RWPE2 (cell line): Measurements from ENCODE around the gene TMEM121.

Experiments used
- ATAC-seq: fragments of 200-7000 bp; cut with Tn5 transposase; 3 replicates; pipeline ENCODE4 v1.9.1; 2021; ENCODE audit warnings: low read depth
- DNase-seq: peaks from one replicate; pipeline ENCODE4 v3.0.0-alpha.2; 2020; ENCODE audit warnings: low spot score
- H3K27ac ChIP-seq: fragments of 450-650 bp; 2 replicates; pipeline ENCODE4 v1.5.1; 2017; ENCODE audit warnings: mild to moderate bottlenecking; ENCODE audit not compliant: poor library complexity, severe bottlenecking
- H3K27me3 ChIP-seq: fragments of 250-450 bp; sonication (Bioruptor Pico); 2 replicates; pipeline ENCODE4 v1.5.1; 2021; ENCODE audit warnings: mild to moderate bottlenecking, moderate library complexity; ENCODE audit not compliant: insufficient read depth, poor library complexity, severe bottlenecking
- H3K36me3 ChIP-seq: fragments of 250-450 bp; sonication (Bioruptor Pico); 2 replicates; pipeline ENCODE4 v1.5.1; 2020; ENCODE audit warnings: low read depth, mild to moderate bottlenecking, moderate library complexity
- H3K4me1 ChIP-seq: fragments of 250-450 bp; sonication (Bioruptor Pico); 2 replicates; pipeline ENCODE4 v1.5.1; 2021; ENCODE audit warnings: mild to moderate bottlenecking, moderate library complexity; ENCODE audit not compliant: insufficient read depth, poor library complexity, severe bottlenecking
- H3K4me3 ChIP-seq: fragments of 250-450 bp; sonication (Bioruptor Pico); 2 replicates; pipeline ENCODE4 v1.5.1; 2021; ENCODE audit warnings: mild to moderate bottlenecking, moderate library complexity; ENCODE audit not compliant: severe bottlenecking
- H3K9me3 ChIP-seq: fragments of 250-450 bp; sonication (Bioruptor Pico); 2 replicates; pipeline ENCODE4 v1.5.1; 2021; ENCODE audit warnings: mild to moderate bottlenecking, moderate library complexity; ENCODE audit not compliant: severe bottlenecking
- CTCF ChIP-seq: fragments of 450-650 bp; IDR thresholded peaks from one replicate; pipeline ENCODE4 v1.5.1; 2017; ENCODE audit warnings: mild to moderate bottlenecking, moderate library complexity; ENCODE audit not compliant: poor library complexity, severe bottlenecking

TMEM121 gene

GRCh38 chr14:105482486-105483110 lies 43.8 kb upstream of the TMEM121 start:
- ATAC-seq: no peak
- no peak for DNase-seq
- Histone ChIP-seq H3K36me3 (no peaks in the 10 kb centered on the region; the same call in 1 of the 2 replicates), H3K4me3 (no peak overlapping the region), H3K4me1 (peaks cover 28% of the 10 kb centered on the region), H3K27me3 (no peaks in the 10 kb centered on the region), H3K9me3 (no peaks in the 10 kb centered on the region), H3K27ac (peak overlapping the region; percentile 93)
- TF ChIP-seq CTCF: no peak

- ATAC-seq (peak; percentile 46), DNase-seq (no peak)
- peaks cover 28% of the 10 kb centered on the region for H3K4me1 ChIP-seq
- TF ChIP-seq CTCF: no peak
- H3K9me3 ChIP-seq: no peaks in the 10 kb centered on the region
- no peaks in the 10 kb centered on the region; the same call in 1 of the 2 replicates for H3K36me3 ChIP-seq
- no peaks in the 10 kb centered on the region for H3K27me3 ChIP-seq
- peak overlapping the region; percentile 93 for H3K27ac ChIP-seq
- H3K4me3 ChIP-seq: no peak overlapping the region
Measured at GRCh38 chr14:105483300-105484068, 42.9 kb upstream of the TMEM121 start.

- H3K27ac ChIP-seq: no peak overlapping the region
Measured at GRCh38 chr14:105484069-105484996, 42.0 kb upstream of the TMEM121 start.

GRCh38 chr14:105484997-105485393 lies 41.4 kb upstream of the TMEM121 start:
- Histone ChIP-seq H3K4me1 (peaks cover 33% of the 10 kb centered on the region), H3K4me3 (no peak overlapping the region), H3K27me3 (no peaks in the 10 kb centered on the region), H3K36me3 (no peaks in the 10 kb centered on the region; the same call in 1 of the 2 replicates), H3K27ac (no peak overlapping the region), H3K9me3 (no peaks in the 10 kb centered on the region)
- ATAC-seq (no peak), DNase-seq (no peak)
- no peak for TF ChIP-seq CTCF

More at GRCh38 chr14:105484069-105484996, 42.0 kb upstream of the TMEM121 start:
- Histone ChIP-seq H3K27me3 (no peaks in the 10 kb centered on the region), H3K4me1 (peaks cover 31% of the 10 kb centered on the region), H3K9me3 (no peaks in the 10 kb centered on the region), H3K4me3 (no peak overlapping the region), H3K36me3 (no peaks in the 10 kb centered on the region; the same call in 1 of the 2 replicates)
- DNase-seq: no peak
- TF ChIP-seq CTCF: no peak
- ATAC-seq: no peak
